HUES48 (cell line): ENCODE results near the gene FER.
"Not testable (repeated sequence)": the region's sequence is repeated elsewhere in the genome, so short reads cannot be mapped to it uniquely, and the experiment has no call there.

Source experiments
- H3K27ac ChIP-seq: one replicate; pipeline ENCODE4 v1.7.0; 2013; ENCODE audit warnings: low read depth, low read length, inconsistent platforms
- H3K27me3 ChIP-seq: 2 replicates; pipeline ENCODE4 v1.6.1; 2013; ENCODE audit warnings: mild to moderate bottlenecking, low read length; ENCODE audit not compliant: control insufficient read depth, insufficient read depth
- H3K36me3 ChIP-seq: 2 replicates; pipeline ENCODE4 v1.6.1; 2013; ENCODE audit warnings: low read length; ENCODE audit not compliant: control insufficient read depth, insufficient read depth
- H3K4me1 ChIP-seq: 2 replicates; pipeline ENCODE4 v1.6.1; 2013; ENCODE audit warnings: mild to moderate bottlenecking, low read length; ENCODE audit not compliant: control insufficient read depth, insufficient read depth
- H3K4me3 ChIP-seq: 2 replicates; pipeline ENCODE4 v1.5.1; 2013; ENCODE audit warnings: mild to moderate bottlenecking, low read depth, low read length
- H3K9ac ChIP-seq: 2 replicates; pipeline ENCODE4 v1.6.1; 2013; ENCODE audit warnings: mild to moderate bottlenecking, low read depth, low read length, moderate library complexity
- H3K9me3 ChIP-seq: 2 replicates; pipeline ENCODE4 v1.6.1; 2013; ENCODE audit warnings: low read length; ENCODE audit not compliant: control insufficient read depth, insufficient read depth

FER gene

GRCh38 chr5:108947164-108947563 lies 199.5 kb downstream of the FER start:
- H3K4me1 ChIP-seq: peaks cover 52% of the 10 kb centered on the region
- no peaks in the 10 kb centered on the region for H3K36me3 ChIP-seq
- peak overlapping the region; percentile 2; the same call in 1 of the 2 replicates for H3K4me3 ChIP-seq
- no peak overlapping the region for H3K9ac ChIP-seq
- H3K27me3 ChIP-seq: no peaks in the 10 kb centered on the region
- no peak overlapping the region for H3K27ac ChIP-seq
- H3K9me3 ChIP-seq: no peaks in the 10 kb centered on the region

GRCh38 chr5:108950276-108950675 lies 202.6 kb downstream of the FER start:
- no peaks in the 10 kb centered on the region for H3K36me3 ChIP-seq
- H3K4me1 ChIP-seq: peaks cover 52% of the 10 kb centered on the region
- H3K9me3 ChIP-seq: no peaks in the 10 kb centered on the region
- no peak overlapping the region for H3K9ac ChIP-seq
- no peaks in the 10 kb centered on the region for H3K27me3 ChIP-seq
- H3K27ac ChIP-seq: no peak overlapping the region
- H3K4me3 ChIP-seq: no peak overlapping the region

GRCh38 chr5:108953940-108954339 lies 206.2 kb downstream of the FER start:
- Histone ChIP-seq H3K4me3 (no peak overlapping the region), H3K27me3 (no peaks in the 10 kb centered on the region), H3K27ac (no peak overlapping the region), H3K36me3 (no peaks in the 10 kb centered on the region), H3K9me3 (no peaks in the 10 kb centered on the region), H3K9ac (no peak overlapping the region), H3K4me1 (peaks cover 18% of the 10 kb centered on the region)

GRCh38 chr5:108957333-108957732 lies 209.6 kb downstream of the FER start:
- Histone ChIP-seq H3K9me3 (no peaks in the 10 kb centered on the region), H3K36me3 (no peaks in the 10 kb centered on the region), H3K27me3 (no peaks in the 10 kb centered on the region), H3K27ac (no peak overlapping the region), H3K9ac (no peak overlapping the region), H3K4me3 (no peak overlapping the region), H3K4me1 (peaks cover 10% of the 10 kb centered on the region)

GRCh38 chr5:108966910-108967309 lies 219.2 kb downstream of the FER start:
- peaks cover 9% of the 10 kb centered on the region for H3K9me3 ChIP-seq

GRCh38 chr5:108974594-108974993 lies 226.9 kb downstream of the FER start:
- no peaks in the 10 kb centered on the region for H3K27me3 ChIP-seq
- no peaks in the 10 kb centered on the region for H3K9me3 ChIP-seq
- H3K4me3 ChIP-seq: no peak overlapping the region
- no peaks in the 10 kb centered on the region for H3K36me3 ChIP-seq
- no peak overlapping the region for H3K9ac ChIP-seq
- H3K27ac ChIP-seq: no peak overlapping the region
- H3K4me1 ChIP-seq: no peaks in the 10 kb centered on the region

More at GRCh38 chr5:108966910-108967309, 219.2 kb downstream of the FER start:
- H3K36me3 ChIP-seq: peaks cover 3% of the 10 kb centered on the region; the same call in 1 of the 2 replicates
- no peak overlapping the region for H3K4me3 ChIP-seq
- no peaks in the 10 kb centered on the region for H3K27me3 ChIP-seq
- no peak overlapping the region for H3K9ac ChIP-seq
- no peaks in the 10 kb centered on the region for H3K4me1 ChIP-seq
- no peak overlapping the region for H3K27ac ChIP-seq

GRCh38 chr5:108975697-108976096 lies 228.0 kb downstream of the FER start:
- no peak overlapping the region for H3K9ac ChIP-seq
- H3K9me3 ChIP-seq: no peaks in the 10 kb centered on the region

GRCh38 chr5:108983461-108984092 lies 235.9 kb downstream of the FER start:
- H3K9ac ChIP-seq: no peak overlapping the region
- no peaks in the 10 kb centered on the region for H3K36me3 ChIP-seq
- no peak overlapping the region for H3K27ac ChIP-seq
- H3K27me3 ChIP-seq: no peaks in the 10 kb centered on the region
- H3K4me3 ChIP-seq: no peak overlapping the region
- H3K4me1 ChIP-seq: peaks cover 11% of the 10 kb centered on the region; the same call in 1 of the 2 replicates
- no peaks in the 10 kb centered on the region for H3K9me3 ChIP-seq

More at GRCh38 chr5:108975697-108976096, 228.0 kb downstream of the FER start:
- Histone ChIP-seq H3K36me3 (no peaks in the 10 kb centered on the region), H3K4me1 (peaks cover 6% of the 10 kb centered on the region; the same call in 1 of the 2 replicates), H3K27ac (no peak overlapping the region), H3K27me3 (no peaks in the 10 kb centered on the region), H3K4me3 (no peak overlapping the region)

- Histone ChIP-seq H3K36me3 (no peaks in the 10 kb centered on the region), H3K4me1 (no peaks in the 10 kb centered on the region), H3K27ac (no peak overlapping the region), H3K9ac (no peak overlapping the region), H3K9me3 (0 out of 2 replicates have a peak, but pooled peaks cover 5% of the 10 kb centered on the region), H3K4me3 (no peak overlapping the region), H3K27me3 (no peaks in the 10 kb centered on the region)
These were observed 242.2 kb downstream of the FER start for GRCh38 chr5:108989761-108990392.

GRCh38 chr5:108992396-108993085 lies 244.8 kb downstream of the FER start:
- not testable (repeated sequence) for H3K27ac ChIP-seq, H3K9me3 ChIP-seq, H3K4me1 ChIP-seq, H3K9ac ChIP-seq, H3K4me3 ChIP-seq, H3K36me3 ChIP-seq, H3K27me3 ChIP-seq

- H3K27me3 ChIP-seq, H3K4me3 ChIP-seq, H3K9ac ChIP-seq, H3K9me3 ChIP-seq, H3K27ac ChIP-seq, H3K36me3 ChIP-seq, H3K4me1 ChIP-seq: not testable (repeated sequence)
These were observed 245.7 kb downstream of the FER start for GRCh38 chr5:108993440-108993839.
